GM13976 (cell line): ENCODE measurements around the gene CLCA1.

Experiments
- DNase-seq: peaks from one replicate; pipeline ENCODE4 v3.0.0; 2012; ENCODE audit warnings: low spot score
- in situ Hi-C: fragments of 300-500 bp; cut with MboI; formaldehyde crosslinking; loops from one replicate; pipeline ENCODE4 v1.12.0; 2022; ENCODE audit warnings: low sequenced_read_pairs, mixed read lengths, inconsistent platforms; ENCODE audit not compliant: unreplicated experiment
- TF ChIP-seq, protein P1 (sequence below): IDR thresholded peaks from 2 replicates; pipeline ENCODE4 v1.5.1; 2012; ENCODE audit warnings: borderline replicate concordance, mild to moderate bottlenecking; ENCODE audit not compliant: insufficient read depth; ENCODE audit errors: extremely low read depth, missing control alignments, control extremely low read depth

CLCA1 gene, protein sequence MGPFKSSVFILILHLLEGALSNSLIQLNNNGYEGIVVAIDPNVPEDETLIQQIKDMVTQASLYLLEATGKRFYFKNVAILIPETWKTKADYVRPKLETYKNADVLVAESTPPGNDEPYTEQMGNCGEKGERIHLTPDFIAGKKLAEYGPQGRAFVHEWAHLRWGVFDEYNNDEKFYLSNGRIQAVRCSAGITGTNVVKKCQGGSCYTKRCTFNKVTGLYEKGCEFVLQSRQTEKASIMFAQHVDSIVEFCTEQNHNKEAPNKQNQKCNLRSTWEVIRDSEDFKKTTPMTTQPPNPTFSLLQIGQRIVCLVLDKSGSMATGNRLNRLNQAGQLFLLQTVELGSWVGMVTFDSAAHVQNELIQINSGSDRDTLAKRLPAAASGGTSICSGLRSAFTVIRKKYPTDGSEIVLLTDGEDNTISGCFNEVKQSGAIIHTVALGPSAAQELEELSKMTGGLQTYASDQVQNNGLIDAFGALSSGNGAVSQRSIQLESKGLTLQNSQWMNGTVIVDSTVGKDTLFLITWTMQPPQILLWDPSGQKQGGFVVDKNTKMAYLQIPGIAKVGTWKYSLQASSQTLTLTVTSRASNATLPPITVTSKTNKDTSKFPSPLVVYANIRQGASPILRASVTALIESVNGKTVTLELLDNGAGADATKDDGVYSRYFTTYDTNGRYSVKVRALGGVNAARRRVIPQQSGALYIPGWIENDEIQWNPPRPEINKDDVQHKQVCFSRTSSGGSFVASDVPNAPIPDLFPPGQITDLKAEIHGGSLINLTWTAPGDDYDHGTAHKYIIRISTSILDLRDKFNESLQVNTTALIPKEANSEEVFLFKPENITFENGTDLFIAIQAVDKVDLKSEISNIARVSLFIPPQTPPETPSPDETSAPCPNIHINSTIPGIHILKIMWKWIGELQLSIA

DNA sequence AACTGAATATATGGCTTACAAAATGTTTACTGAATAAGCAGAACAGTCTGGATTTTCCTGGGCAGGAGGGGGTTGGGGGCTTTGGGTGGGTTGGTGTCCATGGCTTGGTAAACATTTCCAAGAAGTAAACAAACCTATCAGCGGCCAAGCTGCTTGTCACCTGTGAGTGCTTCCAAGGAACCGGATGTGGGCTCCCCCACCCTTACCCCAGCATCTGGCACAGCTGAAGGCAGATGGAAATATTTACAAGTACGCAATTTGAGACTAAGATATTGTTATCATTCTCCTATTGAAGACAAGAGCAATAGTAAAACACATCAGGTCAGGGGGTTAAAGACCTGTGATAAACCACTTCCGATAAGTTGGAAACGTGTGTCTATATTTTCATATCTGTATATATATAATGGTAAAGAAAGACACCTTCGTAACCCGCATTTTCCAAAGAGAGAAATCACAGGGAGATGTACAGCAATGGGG lies at the start of gene CLCA1:
TSS of gene CLCA1 (plus strand) at position 427 of the 477 bp plus-strand sequence. CDS start at position 472, 45 bp downstream.
- in situ Hi-C loops, result no loop called here
- TF ChIP-seq, protein P1, sequence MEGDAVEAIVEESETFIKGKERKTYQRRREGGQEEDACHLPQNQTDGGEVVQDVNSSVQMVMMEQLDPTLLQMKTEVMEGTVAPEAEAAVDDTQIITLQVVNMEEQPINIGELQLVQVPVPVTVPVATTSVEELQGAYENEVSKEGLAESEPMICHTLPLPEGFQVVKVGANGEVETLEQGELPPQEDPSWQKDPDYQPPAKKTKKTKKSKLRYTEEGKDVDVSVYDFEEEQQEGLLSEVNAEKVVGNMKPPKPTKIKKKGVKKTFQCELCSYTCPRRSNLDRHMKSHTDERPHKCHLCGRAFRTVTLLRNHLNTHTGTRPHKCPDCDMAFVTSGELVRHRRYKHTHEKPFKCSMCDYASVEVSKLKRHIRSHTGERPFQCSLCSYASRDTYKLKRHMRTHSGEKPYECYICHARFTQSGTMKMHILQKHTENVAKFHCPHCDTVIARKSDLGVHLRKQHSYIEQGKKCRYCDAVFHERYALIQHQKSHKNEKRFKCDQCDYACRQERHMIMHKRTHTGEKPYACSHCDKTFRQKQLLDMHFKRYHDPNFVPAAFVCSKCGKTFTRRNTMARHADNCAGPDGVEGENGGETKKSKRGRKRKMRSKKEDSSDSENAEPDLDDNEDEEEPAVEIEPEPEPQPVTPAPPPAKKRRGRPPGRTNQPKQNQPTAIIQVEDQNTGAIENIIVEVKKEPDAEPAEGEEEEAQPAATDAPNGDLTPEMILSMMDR, result no peak

DNA sequence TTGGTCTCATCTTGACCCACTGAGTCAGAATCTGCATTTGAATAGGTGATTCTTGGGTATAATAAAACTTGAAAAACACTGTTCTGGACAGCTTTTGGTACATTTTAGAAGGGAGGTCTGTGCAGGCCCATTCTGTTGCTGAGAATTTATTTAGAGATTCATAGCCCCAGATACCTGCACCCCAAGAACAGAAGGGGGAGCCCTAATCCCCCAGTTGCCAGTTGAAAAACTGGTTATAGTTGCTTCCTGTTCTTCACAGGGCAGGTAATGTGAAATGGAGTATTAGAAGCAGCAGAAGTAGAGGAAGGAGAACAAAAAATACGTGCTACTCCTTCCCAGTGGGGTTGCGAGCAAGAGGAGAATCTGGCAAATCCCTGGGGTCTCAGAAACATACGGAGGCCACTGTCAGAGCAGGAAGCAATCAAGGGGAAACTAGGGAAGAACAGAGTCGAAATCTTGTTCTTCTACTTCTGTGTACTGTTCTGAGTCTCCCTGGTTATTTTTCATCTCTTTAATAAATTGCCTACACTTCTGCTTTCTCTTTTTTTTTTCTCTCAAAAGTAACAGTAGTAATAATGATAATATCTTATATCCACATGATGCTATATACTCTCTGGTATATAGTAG lies 49.3 kb upstream of the CLCA1 start:
- TF ChIP-seq, protein P1, result peak; percentile 54
- in situ Hi-C loops, result no loop called here
- DNase-seq, result peak; percentile 69

More for the DNA sequence above, at the start of gene CLCA1:
- DNase-seq, result no peak

DNA sequence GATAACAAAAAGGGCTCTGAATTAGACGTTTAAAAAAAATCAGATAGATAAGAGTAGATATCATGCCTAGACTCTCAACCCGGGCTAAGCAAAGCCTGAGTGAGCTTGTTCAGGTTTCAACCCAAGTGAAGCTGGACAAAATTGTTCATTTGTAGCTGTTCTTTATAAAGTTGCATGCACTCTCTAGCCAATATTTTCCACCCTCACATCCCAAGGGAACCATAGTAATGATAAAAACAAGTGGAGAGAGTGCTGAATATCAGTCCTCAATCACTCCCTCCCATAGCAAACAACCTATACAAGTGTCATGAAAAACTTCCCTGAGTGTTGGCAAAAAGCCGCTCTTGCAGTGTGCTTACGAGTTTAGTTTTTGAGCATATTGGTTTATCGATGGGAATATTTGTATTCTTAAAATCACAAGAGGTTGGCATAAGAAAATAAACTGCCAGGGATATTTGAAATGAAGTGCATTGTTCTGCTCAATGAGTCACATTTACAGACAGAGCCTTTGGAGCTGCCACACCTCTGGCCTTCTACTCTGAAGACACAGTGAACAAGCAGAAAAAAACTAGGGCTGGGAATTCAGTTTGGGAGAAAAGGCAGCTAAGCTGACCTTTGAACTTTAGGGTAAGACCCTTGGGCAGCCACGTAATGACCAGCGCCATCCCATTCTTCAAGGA lies 47.0 kb upstream of the CLCA1 start:
- DNase-seq, result no peak
- in situ Hi-C loops, result no loop called here

DNA sequence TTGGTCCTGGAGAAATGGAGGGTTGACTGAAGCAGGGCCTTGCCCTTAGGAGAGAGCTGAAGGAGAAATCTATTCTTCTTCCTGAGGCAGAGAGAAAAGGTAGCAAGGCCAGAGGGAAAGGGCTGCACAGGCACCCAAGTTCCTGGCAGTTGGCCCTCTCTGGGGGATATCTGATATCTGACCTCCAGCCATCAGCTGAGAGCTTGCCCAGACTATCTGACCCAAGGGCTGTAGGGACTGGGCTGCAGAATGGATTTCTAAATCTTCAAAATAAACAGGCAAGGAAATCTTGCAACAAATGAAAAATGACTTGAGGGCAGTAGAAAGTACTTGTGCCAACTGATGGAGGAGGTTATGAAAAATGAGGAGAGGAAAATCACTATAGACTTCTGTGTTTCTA lies 45.3 kb upstream of the CLCA1 start:
- TF ChIP-seq, protein P1, result no peak
- no peak for DNase-seq
- in situ Hi-C loops, result no loop called here

More for the DNA sequence above, 47.0 kb upstream of the CLCA1 start:
- TF ChIP-seq, protein P1, result no peak

DNA sequence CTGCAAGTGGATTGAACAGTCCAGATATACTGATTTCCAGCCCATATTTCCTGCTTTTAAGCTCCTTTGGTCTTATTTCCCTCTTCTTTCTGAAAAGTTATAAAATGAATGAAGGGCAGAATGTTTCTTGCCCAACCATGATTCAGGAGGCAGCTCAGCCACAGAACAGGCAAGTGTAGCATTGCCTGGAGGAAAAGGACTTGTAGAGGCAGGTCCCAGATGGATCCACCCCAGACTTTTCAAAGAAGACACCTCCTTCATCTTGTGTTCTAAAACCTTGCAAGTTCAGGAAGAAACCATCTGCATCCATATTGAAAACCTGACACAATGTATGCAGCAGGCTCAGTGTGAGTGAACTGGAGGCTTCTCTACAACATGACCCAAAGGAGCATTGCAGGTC lies 44.9 kb upstream of the CLCA1 start, which contains the start of gene CLCA2:
TSS of gene CLCA2 (plus strand) at position 299 of the 400 bp plus-strand sequence. CDS start at position 376, 77 bp downstream.
- in situ Hi-C loops, result no loop called here
- DNase-seq, result no peak
- TF ChIP-seq, protein P1, result no peak
